ENCODE results near the gene GALNS.
A peak's percentile ranks its signal among the peaks of the same experiment; 100 is the strongest.

GALNS gene

GRCh38 chr16:88787579-88788314 lies 69.0 kb downstream of the GALNS start:
- no peak overlapping the region for H3K4me2 ChIP-seq (ENCODE audit: low read length)
- H3K27me3 ChIP-seq (ENCODE audit: control insufficient read depth, insufficient read depth, low read length): no peaks in the 10 kb centered on the region

GRCh38 chr16:88785106-88785924 lies 71.4 kb downstream of the GALNS start, which contains the start of gene PIEZO1:
Gene PIEZO1, minus strand, starts transcription at chr16:88785220. Its CDS starts 256 bp downstream, at chr16:88784964.
- peak; percentile 90 for TF ChIP-seq CTCF (IDR thresholded peaks at IDR 0.05)
- Histone ChIP-seq H3K79me2 (no peaks in the 10 kb centered on the region), H2AFZ (peak within 1 kb of the TSS; percentile 84), H3K4me3 (ENCODE audit: low read depth, low read length) (peak within 1 kb of the TSS; percentile 50), H3K9ac (no peak within 1 kb of the TSS), H3K27me3 (ENCODE audit: control insufficient read depth, insufficient read depth, low read length) (no peaks in the 10 kb centered on the region), H3K36me3 (ENCODE audit: control insufficient read depth, insufficient read depth, low read length) (no peaks in the 10 kb centered on the region), H3K27ac (peak within 1 kb of the TSS; percentile 41), H3K4me2 (ENCODE audit: low read length) (peak within 1 kb of the TSS; percentile 79), H3K9me3 (ENCODE audit: control insufficient read depth, low read length) (no peaks in the 10 kb centered on the region), H3K4me1 (no peaks in the 10 kb centered on the region)

More at GRCh38 chr16:88787579-88788314, 69.0 kb downstream of the GALNS start:
- no peaks in the 10 kb centered on the region for H3K4me1 ChIP-seq
- H3K79me2 ChIP-seq: no peaks in the 10 kb centered on the region
- H3K36me3 ChIP-seq (ENCODE audit: control insufficient read depth, insufficient read depth, low read length): no peaks in the 10 kb centered on the region
- no peak overlapping the region for H3K4me3 ChIP-seq (ENCODE audit: low read depth, low read length)
- no peak overlapping the region for H3K9ac ChIP-seq
- no peak overlapping the region for H3K27ac ChIP-seq
- no peak overlapping the region for H2AFZ ChIP-seq
- H3K9me3 ChIP-seq (ENCODE audit: control insufficient read depth, low read length): no peaks in the 10 kb centered on the region
- no peak for TF ChIP-seq CTCF (IDR thresholded peaks at IDR 0.05)

- H3K79me2 ChIP-seq: no peaks in the 10 kb centered on the region
- no peak overlapping the region for H3K9ac ChIP-seq
- no peak overlapping the region for H3K27ac ChIP-seq
- H2AFZ ChIP-seq: peak overlapping the region; percentile 82
- peak overlapping the region; percentile 34 for H3K4me3 ChIP-seq (ENCODE audit: low read depth, low read length)
- no peaks in the 10 kb centered on the region for H3K27me3 ChIP-seq (ENCODE audit: control insufficient read depth, insufficient read depth, low read length)
- no peaks in the 10 kb centered on the region for H3K9me3 ChIP-seq (ENCODE audit: control insufficient read depth, low read length)
- peak overlapping the region; percentile 32 for H3K4me2 ChIP-seq (ENCODE audit: low read length)
- no peaks in the 10 kb centered on the region for H3K4me1 ChIP-seq
- H3K36me3 ChIP-seq (ENCODE audit: control insufficient read depth, insufficient read depth, low read length): no peaks in the 10 kb centered on the region
- no peak for TF ChIP-seq CTCF (IDR thresholded peaks at IDR 0.05)
Measured at GRCh38 chr16:88784856-88785105, 72.0 kb downstream of the GALNS start.

- Histone ChIP-seq H3K36me3 (ENCODE audit: control insufficient read depth, insufficient read depth, low read length) (no peaks in the 10 kb centered on the region), H3K27me3 (ENCODE audit: control insufficient read depth, insufficient read depth, low read length) (no peaks in the 10 kb centered on the region), H3K4me3 (ENCODE audit: low read depth, low read length) (peak overlapping the region; percentile 34), H3K4me2 (ENCODE audit: low read length) (peak overlapping the region; percentile 32), H3K9me3 (ENCODE audit: control insufficient read depth, low read length) (no peaks in the 10 kb centered on the region), H3K4me1 (no peaks in the 10 kb centered on the region), H3K9ac (no peak overlapping the region), H3K27ac (peak overlapping the region; percentile 41), H3K79me2 (peaks cover 4% of the 10 kb centered on the region), H2AFZ (peak overlapping the region; percentile 82)
- peak; percentile 48 for TF ChIP-seq CTCF (IDR thresholded peaks at IDR 0.05)
Measured at GRCh38 chr16:88784074-88784855, 72.5 kb downstream of the GALNS start.

All from parathyroid adenoma (tissue), 2 donors.